HL-60 (cell line): ENCODE results near the gene PA2G4.

ENCODE experiments used
- DNase-seq, 2 experiments: peaks; one replicate each; pipeline ENCODE4 v3.0.0-alpha.2; 2010 to 2020; ENCODE audit warnings: low read depth in 1 of 2, low spot score in 1 of 2
- H3K27ac ChIP-seq: fragments of 250-450 bp; sonication (Bioruptor Pico); replicated peaks from 2 replicates; pipeline ENCODE4 v1.5.1; 2020; ENCODE audit warnings: mild to moderate bottlenecking, moderate library complexity
- H3K27me3 ChIP-seq: fragments of 250-450 bp; sonication (Bioruptor Pico); 2 replicates; pipeline ENCODE4 v1.5.1; 2021; ENCODE audit warnings: mild to moderate bottlenecking, moderate library complexity; ENCODE audit not compliant: insufficient read depth, poor library complexity, severe bottlenecking
- H3K4me3 ChIP-seq: replicated peaks from 2 replicates; pipeline ENCODE4 v1.5.1; 2011; ENCODE audit warnings: mild to moderate bottlenecking, control low read depth, low read length; ENCODE audit not compliant: insufficient read depth
- GABPA ChIP-seq: IDR thresholded peaks from 2 replicates; pipeline ENCODE4 v1.6.1; 2012; ENCODE audit warnings: low read depth
- POLR2AphosphoS5 ChIP-seq: IDR thresholded peaks from 2 replicates; pipeline ENCODE4 v1.6.1; 2012; ENCODE audit warnings: low read depth
- REST ChIP-seq: IDR thresholded peaks from 2 replicates; pipeline ENCODE4 v1.6.1; 2012; ENCODE audit warnings: low read depth; ENCODE audit not compliant: insufficient replicate concordance
- SPI1 ChIP-seq: IDR thresholded peaks from 2 replicates; pipeline ENCODE4 v1.6.1; 2012; ENCODE audit warnings: low read depth, mild to moderate bottlenecking, borderline replicate concordance
- TF ChIP-seq, protein P1 (sequence below): IDR thresholded peaks from one replicate; pipeline ENCODE4 v1.5.1; 2011; ENCODE audit warnings: low read length, control low read depth, inconsistent platforms; ENCODE audit not compliant: insufficient read depth

Gene PA2G4

GRCh38 chr12:56143870-56144269, 39.5 kb downstream of the PA2G4 start:
- TF ChIP-seq GABPA, result no peak
- Histone ChIP-seq H3K4me3 (no peak overlapping the region), H3K27me3 (no peaks in the 10 kb centered on the region), H3K27ac (no peak overlapping the region)
- no peak for DNase-seq

DNA sequence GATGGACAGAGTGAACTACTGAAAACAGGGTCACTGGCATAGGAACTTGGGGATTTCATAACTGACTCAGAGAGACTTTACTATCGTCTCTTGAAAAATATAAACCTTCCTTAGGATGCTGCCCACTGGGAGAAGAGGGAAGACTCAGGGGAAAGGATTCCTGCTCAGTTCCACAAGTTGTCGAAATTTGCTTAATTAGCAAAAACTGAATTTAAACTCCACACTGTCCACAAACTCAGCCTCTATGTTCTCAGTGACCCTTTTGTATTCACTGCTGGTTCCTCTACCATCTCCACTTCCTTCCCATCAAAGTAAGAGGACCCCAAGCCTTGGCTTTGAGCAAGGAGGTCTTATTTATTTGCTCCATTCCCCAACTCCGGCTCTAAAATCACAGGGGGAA, 40.9 kb downstream of the PA2G4 start:
- DNase-seq, result no peak
- H3K4me3 ChIP-seq, result no peak overlapping the region
- TF ChIP-seq REST (no peak), POLR2AphosphoS5 (no peak)
- TF ChIP-seq, protein P1, sequence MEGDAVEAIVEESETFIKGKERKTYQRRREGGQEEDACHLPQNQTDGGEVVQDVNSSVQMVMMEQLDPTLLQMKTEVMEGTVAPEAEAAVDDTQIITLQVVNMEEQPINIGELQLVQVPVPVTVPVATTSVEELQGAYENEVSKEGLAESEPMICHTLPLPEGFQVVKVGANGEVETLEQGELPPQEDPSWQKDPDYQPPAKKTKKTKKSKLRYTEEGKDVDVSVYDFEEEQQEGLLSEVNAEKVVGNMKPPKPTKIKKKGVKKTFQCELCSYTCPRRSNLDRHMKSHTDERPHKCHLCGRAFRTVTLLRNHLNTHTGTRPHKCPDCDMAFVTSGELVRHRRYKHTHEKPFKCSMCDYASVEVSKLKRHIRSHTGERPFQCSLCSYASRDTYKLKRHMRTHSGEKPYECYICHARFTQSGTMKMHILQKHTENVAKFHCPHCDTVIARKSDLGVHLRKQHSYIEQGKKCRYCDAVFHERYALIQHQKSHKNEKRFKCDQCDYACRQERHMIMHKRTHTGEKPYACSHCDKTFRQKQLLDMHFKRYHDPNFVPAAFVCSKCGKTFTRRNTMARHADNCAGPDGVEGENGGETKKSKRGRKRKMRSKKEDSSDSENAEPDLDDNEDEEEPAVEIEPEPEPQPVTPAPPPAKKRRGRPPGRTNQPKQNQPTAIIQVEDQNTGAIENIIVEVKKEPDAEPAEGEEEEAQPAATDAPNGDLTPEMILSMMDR, result no peak
- no peaks in the 10 kb centered on the region for H3K27me3 ChIP-seq
- no peak overlapping the region for H3K27ac ChIP-seq

DNA sequence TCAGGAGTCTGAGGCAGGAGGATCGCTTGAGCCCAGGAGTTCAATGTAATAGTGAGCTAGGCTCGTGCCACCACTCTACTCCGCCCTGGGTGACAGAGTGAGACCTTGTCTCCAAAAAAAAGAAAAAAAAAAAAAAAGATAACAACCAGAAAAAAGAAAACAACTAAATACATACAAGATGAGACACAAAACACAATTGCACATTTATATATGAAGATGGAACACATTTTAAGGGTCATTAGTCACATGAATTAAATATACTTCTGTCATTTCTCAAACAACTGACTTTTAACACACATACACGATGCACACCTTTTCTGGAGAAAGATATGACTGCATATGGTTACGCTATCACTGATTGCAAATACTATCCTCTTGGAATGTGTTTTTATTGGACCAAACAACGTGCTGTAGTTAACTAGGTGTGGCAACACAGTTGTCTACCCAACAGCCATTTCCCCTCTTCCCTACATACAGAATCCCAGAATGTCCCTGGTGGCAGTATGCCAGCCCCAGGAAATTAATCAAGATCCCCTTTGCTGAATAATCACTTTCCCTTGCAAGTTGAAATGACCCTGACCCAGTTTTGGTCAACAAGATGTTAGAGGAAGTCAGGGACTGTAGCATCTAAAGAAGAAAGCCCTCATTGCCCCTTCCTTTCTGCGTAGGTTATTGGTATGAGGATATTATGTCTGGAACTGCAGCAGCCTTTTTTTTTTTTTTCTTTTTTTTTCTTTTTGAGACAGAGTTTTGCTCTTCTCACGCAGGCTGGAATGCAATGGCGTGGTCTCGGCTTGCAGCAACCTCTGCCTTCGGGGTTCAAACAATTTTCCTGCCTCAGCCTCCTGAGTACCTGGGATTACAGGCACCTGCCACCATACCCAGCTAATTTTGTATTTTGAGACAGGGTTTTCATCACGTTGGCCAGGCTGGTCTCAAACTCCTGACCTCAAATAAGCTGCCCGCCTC, 42.4 kb downstream of the PA2G4 start:
- H3K4me3 ChIP-seq, result no peak overlapping the region
- no peak for DNase-seq
- H3K27me3 ChIP-seq, result no peaks in the 10 kb centered on the region
- no peak overlapping the region for H3K27ac ChIP-seq
- TF ChIP-seq GABPA (no peak), SPI1 (no peak), POLR2AphosphoS5 (0 out of 2 replicates have a peak, but pooled peaks have one; percentile 20), REST (no peak)
- TF ChIP-seq, protein P1, result no peak

DNA sequence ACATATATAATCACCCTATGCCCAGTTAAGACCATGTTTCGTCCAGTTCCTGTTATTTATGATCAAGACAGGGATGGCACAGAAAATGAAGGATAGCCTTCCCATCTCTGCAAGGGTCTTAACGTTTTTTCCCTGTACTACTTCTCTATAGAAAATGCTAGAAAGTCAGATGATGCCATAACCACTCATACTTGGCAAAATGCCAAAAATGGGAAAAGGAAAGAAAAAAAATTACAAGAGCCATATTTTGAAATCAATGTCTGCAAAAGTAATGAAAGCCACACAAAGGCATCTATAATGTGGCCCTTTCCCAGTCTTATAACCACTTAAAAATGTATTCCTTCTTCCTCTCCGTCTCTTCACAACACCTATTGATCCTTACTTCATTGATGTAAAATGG, 46.2 kb downstream of the PA2G4 start:
- no peak for DNase-seq
- TF ChIP-seq, protein P1, result no peak
- peak; percentile 28; the same call in 1 of the 2 replicates for TF ChIP-seq SPI1
- Histone ChIP-seq H3K27ac (peak overlapping the region; percentile 6; the same call in 1 of the 2 replicates), H3K27me3 (no peaks in the 10 kb centered on the region), H3K4me3 (no peak overlapping the region)
